H1 (cell line): ENCODE data around the gene TMEM237. TPM values are rescaled to one million over a fixed set of nuclear protein-coding genes. Genes with fewer than 3 reads are reported as not detected.

Experiments used
- CTCF ChIA-PET: fragments of 300-600 bp; sonication (Branson Sonifier 250); formaldehyde crosslinking; loops from one replicate; lab custom pipeline; 2021; ENCODE audit not compliant: partially characterized antibody; lab: Charles Lee
- POLR2A ChIA-PET: fragments of 300-600 bp; sonication (Branson Sonifier 250); formaldehyde crosslinking; loops from one replicate; lab custom pipeline; 2021; ENCODE audit warnings: inconsistent platforms; ENCODE audit not compliant: partially characterized antibody; lab: Charles Lee
- DNase-seq, 2 experiments: peaks; one replicate each; pipeline versions ENCODE4 v3.0.0 to v3.0.0-alpha.2; 2010 to 2022; ENCODE audit warnings: low spot score in 2 of 2, low read depth in 1 of 2, mixed read lengths in 1 of 2
- FAIRE-seq: peaks from 2 replicates; lab custom pipeline; 2011; peaks lifted over from hg19 to GRCh38; lab: Jason Lieb, UNC
- H2AFZ ChIP-seq: 2 replicates; pipeline ENCODE4 v1.8.1; 2012; ENCODE audit warnings: low read length, inconsistent platforms
- H2AK5ac ChIP-seq: 2 replicates; pipeline ENCODE4 v1.6.1; 2013; ENCODE audit warnings: low read depth, low read length
- H2BK120ac ChIP-seq: replicated peaks from 2 replicates; pipeline ENCODE3; 2013; ENCODE audit warnings: low read depth, low read length, inconsistent platforms
- H2BK12ac ChIP-seq: 2 replicates; pipeline ENCODE4 v1.6.1; 2013; ENCODE audit warnings: low read depth, low read length
- H2BK15ac ChIP-seq: 2 replicates; pipeline ENCODE4 v1.6.1; 2013; ENCODE audit warnings: low read length
- H2BK20ac ChIP-seq: 2 replicates; pipeline ENCODE4 v1.6.1; 2013; ENCODE audit warnings: low read length
- H2BK5ac ChIP-seq: 2 replicates; pipeline ENCODE4 v1.6.1; 2013; ENCODE audit warnings: low read depth, low read length
- H3K14ac ChIP-seq: 2 replicates; pipeline ENCODE4 v1.6.1; 2013; ENCODE audit warnings: inconsistent platforms; ENCODE audit not compliant: insufficient read length
- H3K18ac ChIP-seq: 2 replicates; pipeline ENCODE4 v1.6.1; 2013; ENCODE audit warnings: low read length; ENCODE audit errors: extremely low read depth
- H3K23ac ChIP-seq: 2 replicates; pipeline ENCODE4 v1.6.1; 2013; ENCODE audit warnings: inconsistent platforms; ENCODE audit not compliant: insufficient read length
- H3K23me2 ChIP-seq: 2 replicates; pipeline ENCODE4 v1.6.1; 2013; ENCODE audit warnings: low read depth, low read length
- H3K27ac ChIP-seq: 2 replicates; pipeline ENCODE4 v1.6.1; 2011; ENCODE audit warnings: low read depth, low read length, inconsistent platforms
- H3K27me3 ChIP-seq, 4 experiments: replicated peaks in 1 of 4; 1 replicate in 1 of 4; 2 replicates in 3 of 4; pipeline versions ENCODE4 v1.6.1 to v1.8.1; 2011 to 2013; ENCODE audit warnings: low read length in 3 of 4, mild to moderate bottlenecking in 3 of 4, inconsistent platforms in 2 of 4, mixed read lengths in 2 of 4, moderate library complexity in 1 of 4; ENCODE audit not compliant: control insufficient read depth in 3 of 4, insufficient read depth in 3 of 4; ENCODE audit errors: extremely low read depth in 1 of 4
- H3K36me3 ChIP-seq, 4 experiments: 2 replicates each; pipeline versions ENCODE4 v1.6.1 to v1.8.1; 2011 to 2013; ENCODE audit warnings: mild to moderate bottlenecking in 4 of 4, low read length in 3 of 4, moderate library complexity in 2 of 4, control low read depth in 1 of 4, inconsistent platforms in 1 of 4; ENCODE audit not compliant: insufficient read depth in 4 of 4, control insufficient read depth in 2 of 4
- H3K4ac ChIP-seq: replicated peaks from 2 replicates; pipeline ENCODE3; 2013; ENCODE audit warnings: low read length, low read depth, mixed read lengths, inconsistent platforms; ENCODE audit not compliant: insufficient read length
- H3K4me1 ChIP-seq, 4 experiments: replicated peaks in 1 of 4; 1 replicate in 1 of 4; 2 replicates in 3 of 4; pipeline versions ENCODE4 v1.6.1 to v1.8.1; 2011 to 2013; ENCODE audit warnings: low read length in 3 of 4, inconsistent platforms in 2 of 4, mixed read lengths in 1 of 4; ENCODE audit not compliant: insufficient read depth in 4 of 4, control insufficient read depth in 3 of 4
- H3K4me2 ChIP-seq, 2 experiments: 2 replicates each; pipeline versions ENCODE4 v1.6.1 to v1.8.1; 2011 to 2013; ENCODE audit warnings: low read depth in 2 of 2, low read length in 2 of 2, control low read depth in 1 of 2, inconsistent platforms in 1 of 2, mild to moderate bottlenecking in 1 of 2; ENCODE audit not compliant: insufficient read depth in 1 of 2
- H3K4me3 ChIP-seq, 4 experiments: fragments of 200-600, 300-600 bp in 1 of 4; sonication (generic), shearing (Covaris generic), sonication (Bioruptor Twin) in 1 of 4; 2 replicates each; pipeline versions ENCODE4 v1.5.1 to v1.8.1; 2011 to 2016; ENCODE audit warnings: low read length in 4 of 4, low read depth in 3 of 4, control low read depth in 2 of 4, inconsistent platforms in 2 of 4, mild to moderate bottlenecking in 2 of 4, mixed read lengths in 1 of 4, moderate library complexity in 1 of 4; ENCODE audit not compliant: insufficient read depth in 2 of 4; ENCODE audit errors: extremely low read depth in 1 of 4
- H3K56ac ChIP-seq: replicated peaks from 2 replicates; pipeline ENCODE3; 2013; ENCODE audit warnings: low read depth, mild to moderate bottlenecking, mixed read lengths, low read length, inconsistent platforms; ENCODE audit not compliant: insufficient read length
- H3K79me1 ChIP-seq: 2 replicates; pipeline ENCODE4 v1.6.1; 2013; ENCODE audit warnings: low read depth, low read length, control low read depth
- H3K79me2 ChIP-seq, 2 experiments: 2 replicates each; pipeline versions ENCODE4 v1.6.1 to v1.8.1; 2012 to 2013; ENCODE audit warnings: low read length in 2 of 2, mild to moderate bottlenecking in 2 of 2, inconsistent platforms in 1 of 2; ENCODE audit not compliant: insufficient read depth in 2 of 2, control insufficient read depth in 1 of 2
- H3K9ac ChIP-seq, 4 experiments: replicated peaks in 1 of 4; 1 replicate in 1 of 4; 2 replicates in 3 of 4; pipeline versions ENCODE4 v1.6.1 to v1.8.1; 2011 to 2013; ENCODE audit warnings: low read depth in 3 of 4, low read length in 3 of 4, control low read depth in 2 of 4, mild to moderate bottlenecking in 2 of 4, moderate library complexity in 2 of 4, inconsistent platforms in 1 of 4; ENCODE audit errors: extremely low read depth in 1 of 4
- H3K9me3 ChIP-seq, 2 experiments: 2 replicates each; pipeline versions ENCODE4 v1.6.1 to v1.8.1; 2012 to 2013; ENCODE audit warnings: mild to moderate bottlenecking in 2 of 2, moderate library complexity in 2 of 2, control low read depth in 1 of 2, inconsistent platforms in 1 of 2, low read depth in 1 of 2, low read length in 1 of 2, mixed read lengths in 1 of 2; ENCODE audit not compliant: insufficient read depth in 2 of 2
- H4K20me1 ChIP-seq, 2 experiments: replicated peaks in 1 of 2; 2 replicates each; pipeline versions ENCODE3 to v1.8.1; 2011 to 2013; ENCODE audit warnings: inconsistent platforms in 2 of 2, low read length in 2 of 2, mild to moderate bottlenecking in 1 of 2; ENCODE audit not compliant: insufficient read depth in 2 of 2, control insufficient read depth in 1 of 2
- H4K5ac ChIP-seq: 2 replicates; pipeline ENCODE4 v1.6.1; 2013; ENCODE audit warnings: low read length, low read depth, mixed read lengths, inconsistent platforms; ENCODE audit not compliant: insufficient read length
- H4K8ac ChIP-seq: 2 replicates; pipeline ENCODE4 v1.8.0; 2013; ENCODE audit warnings: mild to moderate bottlenecking, moderate library complexity, low read length, inconsistent platforms; ENCODE audit not compliant: insufficient read depth; ENCODE audit errors: extremely low read depth
- H4K91ac ChIP-seq: replicated peaks from 2 replicates; pipeline ENCODE3; 2013; ENCODE audit warnings: low read length, mixed read lengths, inconsistent platforms; ENCODE audit not compliant: insufficient read length
- ASH2L ChIP-seq: fragments of 200-600, 300-600 bp; sonication (generic); IDR thresholded peaks from one replicate; pipeline ENCODE4 v1.7.1; 2017; ENCODE audit warnings: low read length
- BCL11A ChIP-seq, 2 experiments: IDR thresholded peaks; one replicate each; pipeline ENCODE4 v1.6.1; 2011; ENCODE audit warnings: low read depth in 2 of 2, low read length in 2 of 2, mild to moderate bottlenecking in 2 of 2
- CEBPB ChIP-seq: IDR thresholded peaks from 2 replicates; pipeline ENCODE4 v1.6.1; 2012; ENCODE audit warnings: low read depth, low read length
- CTCF ChIP-seq, 3 experiments: IDR thresholded peaks; 1 replicate in 2 of 3; 2 replicates in 1 of 3; pipeline versions ENCODE4 v1.5.1 to v1.6.1; 2011; ENCODE audit warnings: low read length in 3 of 3, mild to moderate bottlenecking in 3 of 3, inconsistent platforms in 2 of 3, low read depth in 1 of 3, moderate library complexity in 1 of 3; ENCODE audit not compliant: insufficient read depth in 1 of 3; ENCODE audit errors: control extremely low read depth in 1 of 3
- JUN ChIP-seq: IDR thresholded peaks from 2 replicates; pipeline ENCODE4 v1.6.1; 2011; ENCODE audit warnings: low read depth, mild to moderate bottlenecking, improper control_type of control experiment, low read length
- MAFK ChIP-seq: IDR thresholded peaks from 2 replicates; pipeline ENCODE4 v1.6.1; 2012; ENCODE audit warnings: low read depth, mild to moderate bottlenecking, improper control_type of control experiment, low read length
- MAX ChIP-seq: IDR thresholded peaks from 2 replicates; pipeline ENCODE4 v1.6.1; 2012; ENCODE audit warnings: inconsistent platforms
- RAD21 ChIP-seq, 2 experiments: IDR thresholded peaks in 1 of 2; conservative IDR thresholded peaks in 1 of 2; 2 replicates each; pipeline ENCODE4 v1.6.1; 2011; ENCODE audit warnings: low read depth in 2 of 2, low read length in 2 of 2, improper control_type of control experiment in 1 of 2, inconsistent platforms in 1 of 2, mild to moderate bottlenecking in 1 of 2, moderate library complexity in 1 of 2
- SIX5 ChIP-seq: IDR thresholded peaks from 2 replicates; pipeline ENCODE4 v1.6.1; 2011; ENCODE audit warnings: mild to moderate bottlenecking, low read depth, low read length
- SP1 ChIP-seq: IDR thresholded peaks from 2 replicates; pipeline ENCODE4 v1.6.1; 2011; ENCODE audit warnings: low read depth, low read length
- SRF ChIP-seq: IDR thresholded peaks from 2 replicates; pipeline ENCODE4 v1.6.1; 2011; ENCODE audit warnings: mild to moderate bottlenecking, low read depth, low read length, moderate library complexity
- SUZ12 ChIP-seq: fragments of 200-600 bp; sonication (generic); IDR thresholded peaks from 2 replicates; pipeline ENCODE4 v1.6.1; 2012; ENCODE audit warnings: mild to moderate bottlenecking, inconsistent platforms, low read length, moderate library complexity, mixed read lengths
- TBP ChIP-seq: IDR thresholded peaks from 2 replicates; pipeline ENCODE4 v1.6.1; 2011; ENCODE audit warnings: low read depth, low read length, improper control_type of control experiment
- WGBS, 2 experiments: shearing (Covaris generic) in 1 of 2; methylation state at CpG; one replicate each; pipeline versions ENCODE4 v1.1.6 to v1.1.7; 2013 to 2015; ENCODE audit warnings: low lambda C conversion rate in 2 of 2, mixed read lengths in 2 of 2, inconsistent platforms in 1 of 2, low coverage in 1 of 2, missing lambda C conversion rate in 1 of 2; ENCODE audit not compliant: insufficient replicate concordance in 2 of 2, insufficient coverage in 1 of 2, insufficient read length in 1 of 2; ENCODE audit errors: extremely low coverage in 1 of 2, missing lambda C conversion rate in 1 of 2; 5-methylcytosine and 5-hydroxymethylcytosine counted together
- polyA plus RNA-seq, 7 experiments: library from polyadenylated mRNA; depleted of rRNA in 3 of 7; stranded (reverse) in 5 of 7; unstranded in 2 of 7; fragments of >200 nt in 5 of 7; fragments of 200-250 nt in 2 of 7; gene quantifications; 1 replicate in 5 of 7; 2 replicates in 1 of 7; 4 replicates in 1 of 7; pipeline versions ENCODE4 v1.2.1 to v1.2.3, GENCODE V29; 2011 to 2013; ENCODE audit warnings: missing spikeins in 2 of 7, mixed read lengths in 2 of 7
- total RNA-seq: library from RNA; stranded (reverse); fragmentation: NEBNext Ultra II Directional; extraction: Animal tissue kit (Norgen Biotek cat#: 25700); gene quantifications from 2 replicates; pipeline ENCODE4 v1.2.1, GENCODE V29; 2021

Gene TMEM237
- total and polyA plus RNA-seq, 2 of the 8 experiments (the other 6 are each of a cell fraction or from before 2014, with no cell fraction given) = 26.1 to 41.0 TPM

- Histone ChIP-seq H3K18ac (no peak overlapping the region), H2BK120ac (no peak overlapping the region), H3K79me1 (no peaks in the 10 kb centered on the region), H4K91ac (no peak overlapping the region), H3K23me2 (no peaks in the 10 kb centered on the region), H2AK5ac (no peak overlapping the region), H3K79me2 (no peaks in the 10 kb centered on the region), H3K9me3 (no peaks in the 10 kb centered on the region), H3K4me3 (no peak overlapping the region), H3K4me2 (no peak overlapping the region), H2BK20ac (no peak overlapping the region), H3K36me3 (no peaks in the 10 kb centered on the region), H2AFZ (no peak overlapping the region), H4K5ac (no peak overlapping the region), H3K4me1 (no peaks in the 10 kb centered on the region), H2BK15ac (no peak overlapping the region), H3K27me3 (no peaks in the 10 kb centered on the region), H3K4ac (no peak overlapping the region), H3K23ac (no peak overlapping the region), H3K9ac (no peak overlapping the region), H3K27ac (no peak overlapping the region), H2BK5ac (no peak overlapping the region), H3K14ac (no peak overlapping the region), H4K8ac (no peak overlapping the region), H3K56ac (no peak overlapping the region), H4K20me1 (no peaks in the 10 kb centered on the region), H2BK12ac (no peak overlapping the region)
- ChIA-PET CTCF (interaction anchor here (0.8 kb wide), 1 partner anchor 348 kb away, joined by 3 read pairs; no protein-coding TSS in a partner anchor), POLR2A (no interaction called here)
- WGBS, 2 experiments = 94% methylated on average over 2 of the region's 2 CpGs; no CpG with 5 or more reads in 1 of the 2 experiments
- DNase-seq = no peak
- no peak for FAIRE-seq
- TF ChIP-seq RAD21 (IDR thresholded peaks at IDR 0.05 in 1 of 2, conservative IDR thresholded peaks at IDR 0.05 in 1 of 2; ENCODE audit: low read depth in 2 of 2, low read length in 2 of 2) = no peak
- no peak for TF ChIP-seq TBP
- no peak for TF ChIP-seq MAFK
- no peak for TF ChIP-seq SUZ12
- no peak for TF ChIP-seq SP1
- no peak for TF ChIP-seq JUN
- TF ChIP-seq MAX = no peak
- TF ChIP-seq CTCF (IDR thresholded peaks at IDR 0.05; ENCODE audit: control extremely low read depth in 1 of 3, insufficient read depth in 1 of 3, low read depth in 1 of 3, low read length in 3 of 3) = no peak
- no peak for TF ChIP-seq ASH2L
- TF ChIP-seq SIX5 = no peak
- no peak for TF ChIP-seq BCL11A (IDR thresholded peaks at IDR 0.05; ENCODE audit: low read depth in 2 of 2, low read length in 2 of 2)
- no peak for TF ChIP-seq SRF
- no peak for TF ChIP-seq CEBPB
Observed at GRCh38 chr2:201580486-201580885, 62.8 kb downstream of the TMEM237 start.
